GM12878 (cell line): ENCODE data around the gene ZSCAN20. TPM values are rescaled to one million over a fixed set of nuclear protein-coding genes. Genes with fewer than 3 reads are reported as not detected.

Source experiments
- ATAC-seq: fragments of 200-7000 bp; cut with Tn5 transposase; 3 replicates; pipeline ENCODE4 v1.9.1; 2020; ENCODE audit warnings: mild to moderate bottlenecking, moderate library complexity
- BruUV-seq: library from RNA; stranded (reverse); fragments of 400-500 nt; replicated peaks from 2 replicates; lab custom pipeline; 2021; lab: Mats Ljungman, UMichigan
- CTCF ChIA-PET: fragments of 300-600 bp; sonication (Branson Sonifier 250); formaldehyde crosslinking; extraction: SDS; loops from one replicate; lab custom pipeline; 2021; ENCODE audit warnings: inconsistent platforms; lab: Yijun Ruan, JAX
- POLR2A ChIA-PET: fragments of 350-600 bp; formaldehyde crosslinking; extraction: SDS; loops from one replicate; lab custom pipeline; 2021; ENCODE audit warnings: inconsistent platforms; lab: Charles Lee
- RAD21 ChIA-PET: fragments of 300-600 bp; sonication (Branson Sonifier 250); formaldehyde crosslinking; loops from one replicate; lab custom pipeline; 2023; ENCODE audit warnings: antibody characterized with exemption; ENCODE audit not compliant: unreplicated experiment; lab: Charles Lee
- SMC1A ChIA-PET: fragments of 300-600 bp; sonication (Branson Sonifier 250); formaldehyde crosslinking; loops from one replicate; lab custom pipeline; 2023; ENCODE audit not compliant: unreplicated experiment, uncharacterized antibody; lab: Charles Lee
- DNase-seq: peaks from one replicate; pipeline ENCODE4 v3.0.0-alpha.2; 2011; ENCODE audit warnings: low read depth, low spot score
- FAIRE-seq: peaks from 3 replicates; lab custom pipeline; 2011; peaks lifted over from hg19 to GRCh38; lab: Jason Lieb, UNC
- H2AFZ ChIP-seq: 2 replicates; pipeline ENCODE4 v1.6.0; 2011; ENCODE audit warnings: low read depth, low read length, control low read depth; ENCODE audit not compliant: control insufficient read depth
- H3K27ac ChIP-seq: 2 replicates; pipeline ENCODE4 v1.5.1; 2011; ENCODE audit warnings: control low read depth; ENCODE audit not compliant: control insufficient read depth, insufficient read depth
- H3K27me3 ChIP-seq, 2 experiments: replicated peaks in 1 of 2; 2 replicates each; pipeline versions ENCODE4 v1.6.0 to v1.6.1; 2011; ENCODE audit warnings: low read length in 1 of 2; ENCODE audit not compliant: control insufficient read depth in 2 of 2, insufficient read depth in 2 of 2
- H3K36me3 ChIP-seq, 2 experiments: 2 replicates each; pipeline ENCODE4 v1.5.1; 2011; ENCODE audit warnings: low read length in 1 of 2; ENCODE audit not compliant: control insufficient read depth in 2 of 2, insufficient read depth in 2 of 2
- H3K4me1 ChIP-seq: 2 replicates; pipeline ENCODE4 v1.6.1; 2011; ENCODE audit warnings: mild to moderate bottlenecking, low read length, moderate library complexity, mixed read lengths; ENCODE audit not compliant: control insufficient read depth, insufficient read depth
- H3K4me2 ChIP-seq: 2 replicates; pipeline ENCODE4 v1.6.0; 2011; ENCODE audit warnings: control low read depth; ENCODE audit not compliant: control insufficient read depth, insufficient read depth
- H3K4me3 ChIP-seq: fragments of 200-600 bp; sonication (generic); 2 replicates; pipeline ENCODE4 v1.5.1; 2016
- H3K79me2 ChIP-seq: 2 replicates; pipeline ENCODE4 v1.6.0; 2011; ENCODE audit warnings: low read length; ENCODE audit not compliant: control insufficient read depth, insufficient read depth
- H3K9ac ChIP-seq: 2 replicates; pipeline ENCODE4 v1.8.0; 2011; ENCODE audit warnings: low read length, control low read depth, mixed read lengths; ENCODE audit not compliant: control insufficient read depth, insufficient read depth
- H3K9me3 ChIP-seq: replicated peaks from 3 replicates; pipeline ENCODE4 v1.5.1; 2011; ENCODE audit warnings: mild to moderate bottlenecking, low read length; ENCODE audit not compliant: control insufficient read depth, insufficient read depth
- H4K20me1 ChIP-seq: 2 replicates; pipeline ENCODE4 v1.6.0; 2011; ENCODE audit not compliant: control insufficient read depth, insufficient read depth
- CBX5 ChIP-seq: sonication (generic); IDR thresholded peaks from 2 replicates; pipeline ENCODE4 v1.6.1; 2016; ENCODE audit warnings: low read depth, moderate library complexity, mild to moderate bottlenecking, inconsistent platforms
- E2F8 ChIP-seq: fragments of 450-650 bp; IDR thresholded peaks from 2 replicates; pipeline ENCODE4 v1.6.1; 2018; ENCODE audit warnings: mild to moderate bottlenecking, low read depth, moderate library complexity; ENCODE audit not compliant: partially characterized antibody
- FOXM1 ChIP-seq: IDR thresholded peaks from 2 replicates; pipeline ENCODE4 v1.6.1; 2012; ENCODE audit warnings: low read depth, mild to moderate bottlenecking, inconsistent platforms, low read length, moderate library complexity
- PKNOX1 ChIP-seq: fragments of 450-650 bp; IDR thresholded peaks from 2 replicates; pipeline ENCODE4 v1.6.1; 2016; ENCODE audit warnings: mild to moderate bottlenecking
- WGBS: methylation state at CpG from one replicate; pipeline ENCODE4 v1.1.6; 2016; ENCODE audit warnings: low lambda C conversion rate; ENCODE audit not compliant: insufficient replicate concordance, insufficient coverage; ENCODE audit errors: missing lambda C conversion rate; 5-methylcytosine and 5-hydroxymethylcytosine counted together
- in situ Hi-C: fragments of 300-500 bp; cut with MboI; formaldehyde crosslinking; loops from 9 replicates; pipeline ENCODE4 v1.14.3; 2018; ENCODE audit warnings: mixed read lengths
- intact Hi-C: fragments of 100-400 bp; cut with micrococcal nuclease; formaldehyde crosslinking; loops from one replicate; pipeline ENCODE4 v1.14.2; 2022; ENCODE audit not compliant: unreplicated experiment
- polyA plus RNA-seq, 11 experiments: library from polyadenylated mRNA; depleted of rRNA in 4 of 11; unstranded in 6 of 11; stranded (reverse) in 5 of 11; fragments of >200 nt; fragmentation: Nextera tagmentation in 4 of 11; fragmentation: Illumina TruSeq in 1 of 11; extraction: Ambion mirVana in 4 of 11; extraction: Trizol in 1 of 11; gene quantifications; 1 replicate in 1 of 11; 2 replicates in 10 of 11; pipeline versions ENCODE4 v1.2.1 to v1.2.3, GENCODE V29; 2011 to 2016; ENCODE audit warnings: inconsistent platforms in 2 of 11, missing spikeins in 2 of 11, low read depth in 1 of 11
- total RNA-seq, 4 experiments: library from RNA; depleted of rRNA in 3 of 4; stranded (reverse); fragments of >200 nt in 3 of 4; fragmentation: Illumina TruSeq in 1 of 4; extraction: Trizol in 1 of 4; gene quantifications; 2 replicates each; pipeline versions ENCODE4 v1.2.1 to v1.2.3, GENCODE V29; 2013 to 2021

The ZSCAN20 gene
- total and polyA plus RNA-seq, 10 of the 15 experiments (the other 5 are each of a cell fraction or from before 2014, with no cell fraction given), result 0.35 to 5.1 (median 2.4) TPM

GRCh38 chr1:33442141-33442540 is 30.3 kb upstream of the ZSCAN20 start:
- Histone ChIP-seq H4K20me1 (no peaks in the 10 kb centered on the region; the same call in 1 of the 2 replicates), H3K9ac (no peak overlapping the region), H3K9me3 (no peaks in the 10 kb centered on the region; the same call in 1 of the 3 replicates), H3K27me3 (peaks cover 5% of the 10 kb centered on the region in 2 experiments; a peak in 2 of 4 replicates), H3K4me2 (no peak overlapping the region), H3K4me3 (no peak overlapping the region), H3K4me1 (no peaks in the 10 kb centered on the region; the same call in 1 of the 2 replicates), H3K79me2 (no peaks in the 10 kb centered on the region), H3K36me3 (no peaks in the 10 kb centered on the region), H3K27ac (no peak overlapping the region), H2AFZ (no peak overlapping the region)
- DNase-seq (no peak), FAIRE-seq (no peak), ATAC-seq (no peak)
- intact Hi-C loops, result no loop called here
- WGBS, result 90% methylated on average over 1 of the region's 1 CpG
- TF ChIP-seq FOXM1, result no peak
- no peak for TF ChIP-seq PKNOX1
- no peak for TF ChIP-seq E2F8
- no peak for TF ChIP-seq CBX5
- ChIA-PET SMC1A (no interaction called here), POLR2A (interaction anchor here (0.9 kb wide), 1 partner anchor 20 kb away, joined by 3 read pairs; no protein-coding TSS in a partner anchor), CTCF (no interaction called here), RAD21 (no interaction called here)
- in situ Hi-C loops, result no loop called here
- BruUV-seq, result no TSS peak
